T-helper 17 cell (primary cell): Measurements from ENCODE around the gene POU5F2. TPM values are rescaled to one million over a fixed set of nuclear protein-coding genes. Genes with fewer than 3 reads are reported as not detected.

Source experiments
- ATAC-seq: fragments of 150-1000 bp; cut with Tn5 transposase; 2 replicates; pipeline ENCODE4 v1.10.0; 2021; ENCODE audit warnings: mild to moderate bottlenecking, moderate library complexity
- DNase-seq, 3 donors: peaks; one replicate each; pipeline versions ENCODE4 v3.0.0 to v3.0.0-alpha.2; 2020 to 2021
- H3K9me3 ChIP-seq: one replicate; pipeline ENCODE4 v1.7.0; 2013; ENCODE audit warnings: low read length, mild to moderate bottlenecking; ENCODE audit not compliant: control insufficient read depth, poor library complexity, severe bottlenecking
- H3K27ac Mint-ChIP-seq: one replicate; pipeline ENCODE4 v1.8.0; 2022; ENCODE audit warnings: mild to moderate bottlenecking, moderate library complexity, mixed read lengths
- H3K27me3 Mint-ChIP-seq: one replicate; pipeline ENCODE4 v1.8.0; 2022; ENCODE audit warnings: mixed read lengths
- H3K36me3 Mint-ChIP-seq: one replicate; pipeline ENCODE4 v1.8.0; 2022; ENCODE audit warnings: low read depth, mixed read lengths
- H3K4me1 Mint-ChIP-seq: one replicate; pipeline ENCODE4 v1.8.0; 2022; ENCODE audit warnings: mild to moderate bottlenecking, mixed read lengths
- H3K4me3 Mint-ChIP-seq: one replicate; pipeline ENCODE4 v1.8.0; 2022; ENCODE audit warnings: mild to moderate bottlenecking, moderate library complexity, mixed read lengths
- total RNA-seq, 4 donors: library from RNA in 2 of 4; stranded (reverse) in 2 of 4; gene quantifications; one replicate each; pipeline ENCODE4 v1.2.3 and lab custom pipeline; 2022 to 2026

Gene POU5F2, protein sequence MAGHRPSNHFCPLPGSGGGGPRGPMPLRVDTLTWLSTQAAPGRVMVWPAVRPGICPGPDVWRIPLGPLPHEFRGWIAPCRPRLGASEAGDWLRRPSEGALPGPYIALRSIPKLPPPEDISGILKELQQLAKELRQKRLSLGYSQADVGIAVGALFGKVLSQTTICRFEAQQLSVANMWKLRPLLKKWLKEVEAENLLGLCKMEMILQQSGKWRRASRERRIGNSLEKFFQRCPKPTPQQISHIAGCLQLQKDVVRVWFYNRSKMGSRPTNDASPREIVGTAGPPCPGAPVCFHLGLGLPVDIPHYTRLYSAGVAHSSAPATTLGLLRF
- 1 to 10 TPM; 2.2 to 2.9 TPM for total RNA-seq
- 5.8 to 5.9 reads per million in 2 donors for total RNA-seq (lab: John Stamatoyannopoulos, UW)

DNA sequence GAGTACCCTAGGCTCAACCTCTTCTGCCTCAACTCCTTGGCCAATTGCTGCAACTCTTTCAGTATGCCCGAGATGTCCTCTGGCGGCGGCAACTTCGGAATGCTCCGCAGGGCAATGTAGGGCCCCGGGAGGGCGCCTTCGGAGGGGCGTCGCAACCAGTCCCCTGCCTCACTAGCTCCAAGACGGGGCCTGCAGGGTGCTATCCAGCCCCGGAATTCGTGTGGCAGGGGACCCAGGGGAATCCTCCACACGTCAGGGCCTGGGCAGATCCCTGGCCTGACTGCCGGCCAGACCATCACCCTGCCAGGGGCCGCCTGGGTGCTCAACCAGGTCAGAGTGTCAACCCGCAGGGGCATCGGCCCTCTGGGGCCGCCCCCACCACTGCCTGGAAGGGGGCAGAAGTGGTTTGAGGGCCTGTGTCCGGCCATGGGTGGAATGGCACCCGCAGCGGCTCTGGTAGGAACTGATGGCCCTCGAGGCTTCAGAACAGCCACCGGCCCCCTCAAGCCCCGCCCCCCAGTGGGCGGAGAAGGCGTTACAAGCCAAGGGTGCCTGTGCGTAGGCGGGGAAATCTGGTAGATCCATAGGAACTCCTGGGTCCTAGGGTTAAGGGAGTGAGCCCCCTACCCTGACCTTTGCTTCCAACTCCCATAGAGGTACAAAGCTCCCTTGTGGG lies at the start of gene POU5F2:
Gene POU5F2, minus strand, starts transcription at position 465 of the 676 bp plus-strand sequence. Its CDS starts 37 bp downstream, at position 428.
- ATAC-seq, result no peak

GRCh38 chr5:93790401-93790800 lies 49.0 kb upstream of the POU5F2 start:
- H3K27ac Mint-ChIP-seq, result no peak overlapping the region
- no peak for DNase-seq
- H3K36me3 Mint-ChIP-seq, result peaks cover 2% of the 10 kb centered on the region
- H3K4me1 Mint-ChIP-seq, result peaks cover 3% of the 10 kb centered on the region
- no peak for ATAC-seq
- no peak overlapping the region for H3K4me3 Mint-ChIP-seq
- no peaks in the 10 kb centered on the region for H3K27me3 Mint-ChIP-seq
- no peaks in the 10 kb centered on the region for H3K9me3 ChIP-seq

More for the DNA sequence above, at the start of gene POU5F2:
- Mint-ChIP-seq H3K4me3 (no peak within 1 kb of the TSS), H3K27ac (no peak within 1 kb of the TSS), H3K27me3 (no peaks in the 10 kb centered on the region), H3K36me3 (peaks cover 13% of the 10 kb centered on the region), H3K4me1 (no peaks in the 10 kb centered on the region)
- no peaks in the 10 kb centered on the region for H3K9me3 ChIP-seq
- no peak for DNase-seq

DNA sequence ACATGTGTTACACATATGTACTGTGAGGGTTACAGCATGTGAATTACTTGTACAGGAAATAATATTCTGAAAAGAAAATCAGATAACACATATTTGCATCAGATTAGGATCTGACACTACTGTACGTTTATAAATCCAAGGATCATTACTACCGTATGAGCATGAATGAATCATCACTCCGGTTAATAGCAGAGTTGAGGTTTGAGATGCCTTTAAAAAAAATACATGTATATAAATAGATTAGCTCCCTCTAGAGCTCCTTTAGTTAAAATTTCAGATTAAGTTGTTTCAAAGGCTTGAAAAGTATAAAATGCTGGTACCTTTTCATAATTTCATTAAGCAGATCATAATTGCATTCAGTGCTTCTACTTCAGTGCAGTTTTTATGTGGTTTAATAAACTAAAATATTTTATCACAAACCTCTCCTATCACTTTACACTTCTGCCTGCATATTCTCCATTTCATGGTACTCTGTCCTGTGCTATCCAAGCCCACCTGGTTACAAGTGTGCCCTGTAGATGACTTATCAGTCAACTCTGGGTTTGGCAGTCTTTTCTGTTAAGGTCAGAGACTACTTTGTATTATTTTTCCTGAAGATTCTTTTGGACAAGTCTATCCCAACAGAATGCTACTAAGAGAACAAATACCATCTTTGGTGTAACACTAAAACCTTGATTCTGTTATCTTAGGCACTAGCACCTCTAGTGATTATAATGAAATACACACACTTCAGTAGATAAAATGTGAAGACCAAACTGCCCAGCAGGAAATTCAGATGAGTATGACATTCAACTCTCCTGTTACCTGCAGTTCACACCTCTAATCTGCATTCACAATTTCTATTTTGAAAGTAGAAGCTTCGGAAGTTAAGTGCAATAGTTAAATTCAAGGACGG lies 48.0 kb upstream of the POU5F2 start:
- H3K4me3 Mint-ChIP-seq, result no peak overlapping the region

GRCh38 chr5:93787598-93787997 lies 46.2 kb upstream of the POU5F2 start:
- no peak for DNase-seq
- no peaks in the 10 kb centered on the region for H3K36me3 Mint-ChIP-seq
- no peak overlapping the region for H3K4me3 Mint-ChIP-seq
- no peak for ATAC-seq
- peaks cover 3% of the 10 kb centered on the region for H3K4me1 Mint-ChIP-seq
- no peak overlapping the region for H3K27ac Mint-ChIP-seq
- no peaks in the 10 kb centered on the region for H3K9me3 ChIP-seq
- H3K27me3 Mint-ChIP-seq, result no peaks in the 10 kb centered on the region

More for the DNA sequence above, 48.0 kb upstream of the POU5F2 start:
- H3K27me3 Mint-ChIP-seq, result no peaks in the 10 kb centered on the region
- peaks cover 3% of the 10 kb centered on the region for H3K4me1 Mint-ChIP-seq
- ATAC-seq (no peak), DNase-seq (no peak)
- no peak overlapping the region for H3K27ac Mint-ChIP-seq
- H3K9me3 ChIP-seq, result no peaks in the 10 kb centered on the region
- H3K36me3 Mint-ChIP-seq, result peaks cover 2% of the 10 kb centered on the region

DNA sequence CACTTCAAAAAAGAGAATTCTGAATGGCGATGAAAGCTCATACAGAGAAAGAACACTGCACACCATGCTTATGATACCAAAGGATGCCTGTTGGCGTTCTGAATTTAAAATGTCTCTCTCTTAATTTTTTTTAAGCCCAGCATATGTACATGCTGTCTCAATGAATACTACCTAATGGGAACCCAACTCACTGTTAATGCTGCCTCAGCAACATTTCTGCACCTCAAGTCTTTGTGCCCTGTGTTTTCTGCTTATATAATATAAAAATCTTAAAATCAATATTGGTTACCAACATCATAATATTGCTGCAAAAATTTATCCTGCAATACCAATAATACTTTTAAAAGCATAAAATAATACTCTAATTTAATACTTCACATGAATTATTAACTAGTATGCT lies 44.1 kb upstream of the POU5F2 start:
- H3K4me1 Mint-ChIP-seq, result no peaks in the 10 kb centered on the region
- no peak overlapping the region for H3K27ac Mint-ChIP-seq
- H3K36me3 Mint-ChIP-seq, result peaks cover 2% of the 10 kb centered on the region

GRCh38 chr5:93782978-93783377 lies 41.6 kb upstream of the POU5F2 start:
- no peaks in the 10 kb centered on the region for H3K27me3 Mint-ChIP-seq
- H3K4me1 Mint-ChIP-seq, result no peaks in the 10 kb centered on the region
- no peak for ATAC-seq
- peaks cover 2% of the 10 kb centered on the region for H3K36me3 Mint-ChIP-seq
- DNase-seq, result no peak
- H3K27ac Mint-ChIP-seq, result no peak overlapping the region
- no peak overlapping the region for H3K4me3 Mint-ChIP-seq
- no peaks in the 10 kb centered on the region for H3K9me3 ChIP-seq

More for the DNA sequence above, 44.1 kb upstream of the POU5F2 start:
- no peaks in the 10 kb centered on the region for H3K27me3 Mint-ChIP-seq
- H3K4me3 Mint-ChIP-seq, result no peak overlapping the region
- ATAC-seq (no peak), DNase-seq (no peak)
- no peaks in the 10 kb centered on the region for H3K9me3 ChIP-seq

DNA sequence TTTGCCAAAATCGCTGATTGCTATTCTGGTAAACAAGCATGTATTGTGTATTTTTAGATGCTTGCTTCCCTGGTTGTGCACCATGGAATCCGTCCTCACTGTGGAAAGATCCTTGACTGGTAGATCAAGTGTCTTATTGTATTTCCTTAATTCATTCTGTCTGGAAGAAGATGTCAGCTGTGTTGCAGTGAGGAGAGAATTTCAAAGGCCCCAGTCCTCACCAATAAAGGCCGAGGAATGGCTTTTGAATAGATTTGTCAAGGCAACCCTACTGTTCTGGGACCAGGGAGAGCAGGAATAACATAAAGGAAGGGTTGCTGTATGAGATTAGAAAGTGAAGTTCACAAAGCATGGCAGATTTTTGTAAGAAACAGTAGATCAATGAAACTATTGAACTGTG lies 36.2 kb upstream of the POU5F2 start:
- H3K9me3 ChIP-seq, result no peaks in the 10 kb centered on the region
- Mint-ChIP-seq H3K4me1 (no peaks in the 10 kb centered on the region), H3K36me3 (peaks cover 7% of the 10 kb centered on the region), H3K27ac (no peak overlapping the region), H3K4me3 (no peak overlapping the region), H3K27me3 (no peaks in the 10 kb centered on the region)
- ATAC-seq, result no peak
- DNase-seq, result no peak

DNA sequence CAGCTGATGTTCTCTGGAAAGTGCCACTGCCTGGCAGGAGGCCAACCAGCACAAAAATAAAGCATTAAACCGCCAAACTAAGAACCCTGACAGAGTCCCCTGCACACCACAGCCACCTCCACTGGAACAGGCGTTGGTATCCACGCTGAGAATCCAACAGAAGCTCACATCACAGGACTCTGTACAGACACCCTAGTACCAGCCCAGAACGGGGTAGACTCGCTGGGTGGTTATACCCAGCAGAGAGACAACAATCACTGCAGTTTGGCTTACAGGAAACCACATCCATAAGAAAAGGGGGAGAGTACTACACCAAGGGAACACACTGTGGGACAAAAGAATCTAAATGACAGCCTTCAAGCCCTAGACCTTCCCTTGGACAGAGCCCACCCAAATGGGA lies 15.0 kb upstream of the POU5F2 start:
- Mint-ChIP-seq H3K27me3 (no peaks in the 10 kb centered on the region), H3K27ac (no peak overlapping the region), H3K4me1 (peaks cover 8% of the 10 kb centered on the region), H3K4me3 (no peak overlapping the region), H3K36me3 (peaks cover 10% of the 10 kb centered on the region)
- no peak for ATAC-seq
- no peak for DNase-seq
- H3K9me3 ChIP-seq, result no peaks in the 10 kb centered on the region

- no peaks in the 10 kb centered on the region for H3K9me3 ChIP-seq
- H3K4me3 Mint-ChIP-seq, result no peak overlapping the region
- no peak for ATAC-seq
- DNase-seq, result no peak
- no peak overlapping the region for H3K27ac Mint-ChIP-seq
- peaks cover 8% of the 10 kb centered on the region for H3K4me1 Mint-ChIP-seq
- peaks cover 10% of the 10 kb centered on the region for H3K36me3 Mint-ChIP-seq
- no peaks in the 10 kb centered on the region for H3K27me3 Mint-ChIP-seq
Observed at GRCh38 chr5:93755716-93756115, 14.3 kb upstream of the POU5F2 start.

DNA sequence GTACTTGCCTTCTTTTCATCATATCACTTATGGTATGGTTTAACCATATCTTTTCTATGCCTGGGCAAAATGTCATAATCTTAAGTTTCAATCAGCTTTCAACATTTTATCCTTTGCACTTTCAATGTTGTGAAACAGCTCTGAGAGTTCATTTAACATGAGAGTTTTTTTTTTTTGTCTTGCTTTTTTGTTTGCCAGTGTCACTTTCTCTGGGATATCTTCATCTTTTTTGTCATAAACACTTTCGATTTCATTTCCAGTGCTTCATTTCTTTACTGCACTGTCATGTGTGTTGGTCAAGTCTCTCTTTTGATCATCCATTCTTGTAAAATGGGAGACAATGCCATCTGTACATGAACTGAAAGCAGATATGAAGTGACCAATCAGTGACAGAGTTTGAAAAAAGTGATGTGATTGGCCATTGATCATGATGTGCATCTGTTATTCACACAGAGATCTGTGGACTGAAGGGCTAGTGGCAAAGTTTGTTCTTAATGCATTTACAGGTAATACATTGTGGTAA lies 7.5 kb upstream of the POU5F2 start:
- DNase-seq (no peak), ATAC-seq (no peak)
- no peak overlapping the region for H3K4me3 Mint-ChIP-seq
- no peaks in the 10 kb centered on the region for H3K27me3 Mint-ChIP-seq
- no peaks in the 10 kb centered on the region for H3K9me3 ChIP-seq
- no peak overlapping the region for H3K27ac Mint-ChIP-seq
- peaks cover 9% of the 10 kb centered on the region for H3K4me1 Mint-ChIP-seq
- H3K36me3 Mint-ChIP-seq, result peaks cover 8% of the 10 kb centered on the region

DNA sequence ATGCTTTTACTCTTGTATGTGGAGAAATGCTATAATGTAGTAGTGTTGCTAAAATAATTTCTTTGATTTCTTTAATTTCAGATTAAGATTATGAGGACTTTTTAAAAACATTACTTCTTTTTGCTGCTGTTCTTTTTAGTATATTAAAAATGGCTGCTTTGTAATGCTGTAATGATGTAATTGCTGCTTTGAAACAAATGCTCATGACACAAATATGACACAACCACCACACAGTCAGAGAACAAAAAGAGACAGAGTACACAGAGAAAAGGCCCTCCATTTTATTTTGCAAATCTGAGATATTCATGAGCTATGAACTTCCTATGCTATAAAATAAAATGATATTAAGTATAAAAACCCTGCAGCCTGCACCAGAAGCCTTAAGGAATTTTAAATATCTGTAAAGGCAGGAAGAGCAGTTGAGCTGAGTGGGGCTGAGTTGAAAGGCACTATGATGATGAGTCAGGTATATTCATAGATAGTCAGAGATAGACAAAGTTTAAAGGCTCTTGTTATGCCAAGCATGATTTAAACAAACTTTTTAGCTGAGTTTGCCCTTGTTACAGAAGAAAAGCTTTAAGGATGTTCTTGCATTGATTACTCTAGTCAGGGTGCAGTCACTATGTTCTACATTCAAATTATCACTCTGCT lies 5.1 kb upstream of the POU5F2 start:
- H3K9me3 ChIP-seq, result no peaks in the 10 kb centered on the region
- Mint-ChIP-seq H3K4me3 (no peak overlapping the region), H3K4me1 (peaks cover 3% of the 10 kb centered on the region), H3K27me3 (no peaks in the 10 kb centered on the region), H3K36me3 (peaks cover 9% of the 10 kb centered on the region), H3K27ac (no peak overlapping the region)
- DNase-seq, result no peak
- ATAC-seq, result no peak

GRCh38 chr5:93736284-93736683 lies 5.1 kb downstream of the POU5F2 start:
- H3K9me3 ChIP-seq, result no peaks in the 10 kb centered on the region
- ATAC-seq (no peak), DNase-seq (no peak)
- Mint-ChIP-seq H3K4me1 (no peaks in the 10 kb centered on the region), H3K4me3 (no peak overlapping the region), H3K27ac (no peak overlapping the region), H3K27me3 (no peaks in the 10 kb centered on the region), H3K36me3 (peaks cover 7% of the 10 kb centered on the region)
